Measurements from ENCODE around the gene STEAP4.

DNA sequence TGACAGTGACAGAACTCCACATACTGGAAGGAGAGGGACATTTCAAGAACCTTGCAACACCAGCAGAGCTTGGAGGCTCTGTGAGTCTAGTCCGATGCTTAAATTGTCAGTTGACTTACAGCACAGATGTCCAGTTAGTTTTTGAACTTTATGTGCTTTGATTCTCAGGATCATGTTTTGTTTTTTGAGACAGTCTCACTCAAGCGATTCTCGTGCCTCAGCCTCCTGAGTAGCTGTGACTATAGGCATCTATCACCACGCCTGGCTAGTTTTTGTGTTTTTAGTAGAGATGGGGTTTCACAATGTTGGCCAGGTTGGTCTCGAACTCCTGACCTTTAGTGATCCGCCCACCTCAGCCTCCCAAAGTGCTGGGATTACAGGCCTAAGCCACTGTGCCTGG, 31.8 kb upstream of the STEAP4 start:
- no peak for TF ChIP-seq IRF2 (CRISPR knock-in tag; IDR thresholded peaks at IDR 0.05)
- no peak for TF ChIP-seq FOXJ3 (CRISPR knock-in tag; IDR thresholded peaks at IDR 0.05; ENCODE audit: borderline replicate concordance)
- no peak for TF ChIP-seq U2AF2 (IDR thresholded peaks at IDR 0.05; ENCODE audit: low read depth, low read length)
- no peak for TF ChIP-seq KLF13 (CRISPR knock-in tag; IDR thresholded peaks at IDR 0.05)
- TF ChIP-seq, protein P1, sequence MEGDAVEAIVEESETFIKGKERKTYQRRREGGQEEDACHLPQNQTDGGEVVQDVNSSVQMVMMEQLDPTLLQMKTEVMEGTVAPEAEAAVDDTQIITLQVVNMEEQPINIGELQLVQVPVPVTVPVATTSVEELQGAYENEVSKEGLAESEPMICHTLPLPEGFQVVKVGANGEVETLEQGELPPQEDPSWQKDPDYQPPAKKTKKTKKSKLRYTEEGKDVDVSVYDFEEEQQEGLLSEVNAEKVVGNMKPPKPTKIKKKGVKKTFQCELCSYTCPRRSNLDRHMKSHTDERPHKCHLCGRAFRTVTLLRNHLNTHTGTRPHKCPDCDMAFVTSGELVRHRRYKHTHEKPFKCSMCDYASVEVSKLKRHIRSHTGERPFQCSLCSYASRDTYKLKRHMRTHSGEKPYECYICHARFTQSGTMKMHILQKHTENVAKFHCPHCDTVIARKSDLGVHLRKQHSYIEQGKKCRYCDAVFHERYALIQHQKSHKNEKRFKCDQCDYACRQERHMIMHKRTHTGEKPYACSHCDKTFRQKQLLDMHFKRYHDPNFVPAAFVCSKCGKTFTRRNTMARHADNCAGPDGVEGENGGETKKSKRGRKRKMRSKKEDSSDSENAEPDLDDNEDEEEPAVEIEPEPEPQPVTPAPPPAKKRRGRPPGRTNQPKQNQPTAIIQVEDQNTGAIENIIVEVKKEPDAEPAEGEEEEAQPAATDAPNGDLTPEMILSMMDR (CRISPR knock-in tag; IDR thresholded peaks at IDR 0.05): no peak
- no peak for TF ChIP-seq ZNF263 (CRISPR knock-in tag; IDR thresholded peaks at IDR 0.05)
- no peak for TF ChIP-seq POLR2A (IDR thresholded peaks at IDR 0.05; ENCODE audit: insufficient read depth in 1 of 2, low read depth in 2 of 2, low read length in 2 of 2)
- no peak for TF ChIP-seq EHMT2 (IDR thresholded peaks at IDR 0.05; ENCODE audit: borderline replicate concordance, low read depth, low read length)
- TF ChIP-seq ZC3H4 (CRISPR knock-in tag; IDR thresholded peaks at IDR 0.05; ENCODE audit: borderline replicate concordance): no peak
